HCT116 (cell line): ENCODE data around the gene RIMBP2. TPM values are rescaled to one million over a fixed set of nuclear protein-coding genes. Genes with fewer than 3 reads are reported as not detected.

Experiments
- ATAC-seq: fragments of 200-7000 bp; cut with Tn5 transposase; 2 replicates; pipeline ENCODE4 v1.9.1; 2020; ENCODE audit warnings: mild to moderate bottlenecking, moderate library complexity
- BruUV-seq: library from RNA; stranded (reverse); fragments of 400-500 nt; replicated peaks from 2 replicates; lab custom pipeline; 2021; lab: Mats Ljungman, UMichigan
- CTCF ChIA-PET: fragments of 300-600 bp; sonication (Branson Sonifier 250); formaldehyde crosslinking; loops from one replicate; lab custom pipeline; 2021; ENCODE audit warnings: antibody characterized with exemption; lab: Charles Lee
- POLR2A ChIA-PET: fragments of 300-600, 350-600 bp; sonication (Branson Sonifier 250); formaldehyde crosslinking; loops from one replicate; lab custom pipeline; 2021; ENCODE audit warnings: antibody characterized with exemption; lab: Charles Lee
- RAD21 ChIA-PET, 2 experiments: fragments of 300-600 bp; sonication (Branson Sonifier 250); formaldehyde crosslinking; loops; one replicate each; lab custom pipeline; 2023; ENCODE audit warnings: low total read pairs in 2 of 2; ENCODE audit not compliant: uncharacterized antibody in 2 of 2, unreplicated experiment in 2 of 2, low non-redundant PET in 1 of 2; lab: Charles Lee
- DNase-seq: peaks from one replicate; pipeline ENCODE4 v3.0.0-alpha.2; 2010; ENCODE audit warnings: low read depth, low spot score
- H2AFZ ChIP-seq: fragments of 200-600 bp; shearing (Covaris generic), sonication (generic); 2 replicates; pipeline ENCODE4 v1.6.1; 2017; ENCODE audit warnings: low read depth, mixed run types, mixed read lengths, antibody characterized with exemption, low read length; ENCODE audit not compliant: poor library complexity, severe bottlenecking
- H3K27ac ChIP-seq: 2 replicates; pipeline ENCODE4 v1.5.1; 2012; ENCODE audit warnings: low read depth, low read length
- H3K27me3 ChIP-seq: fragments of 200-600 bp; sonication (generic); 2 replicates; pipeline ENCODE4 v1.6.1; 2016; ENCODE audit warnings: mixed run types, low read length, mixed read lengths; ENCODE audit not compliant: insufficient read depth
- H3K36me3 ChIP-seq, 2 experiments: fragments of 200-500 bp in 1 of 2; fragments of 200-600 bp in 1 of 2; sonication (Bioruptor generic) in 1 of 2; sonication (generic) in 1 of 2; 2 replicates each; pipeline versions ENCODE4 v1.5.1 to v1.6.1; 2014 to 2016; ENCODE audit warnings: low read length in 2 of 2, inconsistent platforms in 1 of 2, mixed read lengths in 1 of 2, mixed run types in 1 of 2; ENCODE audit not compliant: insufficient read depth in 2 of 2, control insufficient read depth in 1 of 2
- H3K4me1 ChIP-seq, 2 experiments: fragments of 200-600 bp in 1 of 2; sonication (generic) in 1 of 2; 2 replicates each; pipeline versions ENCODE4 v1.5.1 to v1.6.1; 2012 to 2017; ENCODE audit warnings: low read length in 2 of 2, inconsistent platforms in 1 of 2, mild to moderate bottlenecking in 1 of 2, mixed read lengths in 1 of 2, mixed run types in 1 of 2, moderate library complexity in 1 of 2; ENCODE audit not compliant: insufficient read depth in 2 of 2, control insufficient read depth in 1 of 2
- H3K4me2 ChIP-seq: fragments of 200-600 bp; sonication (generic); 2 replicates; pipeline ENCODE4 v1.6.1; 2017; ENCODE audit warnings: mixed run types, low read length, mixed read lengths
- H3K4me3 ChIP-seq, 2 experiments: fragments of 200-600 bp in 1 of 2; sonication (generic) in 1 of 2; replicated peaks in 1 of 2; 2 replicates each; pipeline ENCODE4 v1.5.1; 2011 to 2016; ENCODE audit warnings: low read length in 2 of 2, control low read depth in 1 of 2, low read depth in 1 of 2, mild to moderate bottlenecking in 1 of 2, mixed read lengths in 1 of 2, mixed run types in 1 of 2
- H3K79me2 ChIP-seq: fragments of 200-600 bp; sonication (generic); 2 replicates; pipeline ENCODE4 v1.6.1; 2017; ENCODE audit warnings: mild to moderate bottlenecking, mixed run types, low read length, moderate library complexity, mixed read lengths; ENCODE audit not compliant: insufficient read depth
- H3K9ac ChIP-seq: fragments of 200-600 bp; sonication (generic); 2 replicates; pipeline ENCODE4 v1.6.1; 2016; ENCODE audit warnings: low read length, mixed read lengths
- H3K9me2 ChIP-seq: fragments of 200-600 bp; sonication (generic), shearing (Covaris generic); 2 replicates; pipeline ENCODE4 v1.6.1; 2017; ENCODE audit warnings: mixed run types, mild to moderate bottlenecking, moderate library complexity; ENCODE audit not compliant: insufficient read depth
- H3K9me3 ChIP-seq, 2 experiments: fragments of 200-500 bp in 1 of 2; fragments of 200-600 bp in 1 of 2; sonication (Bioruptor generic) in 1 of 2; sonication (generic) in 1 of 2; 2 replicates each; pipeline ENCODE4 v1.6.1; 2014 to 2017; ENCODE audit warnings: low read length in 2 of 2, mixed read lengths in 2 of 2, inconsistent platforms in 1 of 2, low read depth in 1 of 2, mild to moderate bottlenecking in 1 of 2, mixed run types in 1 of 2, moderate library complexity in 1 of 2; ENCODE audit not compliant: control insufficient read depth in 1 of 2, insufficient read depth in 1 of 2
- H4K20me1 ChIP-seq: fragments of 200-600 bp; sonication (generic), shearing (Covaris generic); 2 replicates; pipeline ENCODE4 v1.6.1; 2017; ENCODE audit warnings: mixed run types, mild to moderate bottlenecking, moderate library complexity; ENCODE audit not compliant: insufficient read depth
- CBX3 ChIP-seq: IDR thresholded peaks from 2 replicates; pipeline ENCODE4 v1.6.1; 2012; ENCODE audit warnings: low read depth
- CEBPB ChIP-seq: IDR thresholded peaks from 2 replicates; pipeline ENCODE4 v1.6.1; 2012; ENCODE audit warnings: low read depth
- EGR1 ChIP-seq: IDR thresholded peaks from 2 replicates; pipeline ENCODE4 v1.6.1; 2012; ENCODE audit warnings: low read depth
- EZH2phosphoT487 ChIP-seq: fragments of 200-600 bp; IDR thresholded peaks from 2 replicates; pipeline ENCODE4 v1.6.1; 2018; ENCODE audit warnings: antibody characterized with exemption, borderline replicate concordance
- FOSL1 ChIP-seq: IDR thresholded peaks from 2 replicates; pipeline ENCODE4 v1.6.1; 2012; ENCODE audit warnings: low read depth
- MAX ChIP-seq: IDR thresholded peaks from 2 replicates; pipeline ENCODE4 v1.6.1; 2012
- POLR2A ChIP-seq: IDR thresholded peaks from 2 replicates; pipeline ENCODE4 v1.7.0; 2011; ENCODE audit warnings: borderline replicate concordance; ENCODE audit not compliant: insufficient read depth, insufficient read length; ENCODE audit errors: extremely low read depth
- POLR2AphosphoS5 ChIP-seq: IDR thresholded peaks from 2 replicates; pipeline ENCODE4 v1.6.1; 2011; ENCODE audit warnings: mild to moderate bottlenecking, low read depth, low read length, moderate library complexity
- SIN3A ChIP-seq: IDR thresholded peaks from 2 replicates; pipeline ENCODE4 v1.6.1; 2012; ENCODE audit warnings: low read depth
- SP1 ChIP-seq: IDR thresholded peaks from 2 replicates; pipeline ENCODE4 v1.6.1; 2012; ENCODE audit warnings: low read depth
- TCF7L2 ChIP-seq: IDR thresholded peaks from 2 replicates; pipeline ENCODE4 v1.7.0; 2011; ENCODE audit warnings: borderline replicate concordance, inconsistent platforms; ENCODE audit not compliant: insufficient read depth, insufficient read length; ENCODE audit errors: extremely low read depth
- intact Hi-C: fragments of 100-400 bp; cut with micrococcal nuclease; formaldehyde crosslinking; loops from 2 replicates; pipeline ENCODE4 v1.10.0; 2022
- total RNA-seq: library from RNA; stranded (reverse); gene quantifications from one replicate; pipeline ENCODE4 v1.2.1, GENCODE V29; 2021; ENCODE audit not compliant: unreplicated experiment
- TF ChIP-seq, protein P1 (sequence below), 3 experiments: fragments of 200-600 bp in 1 of 3; sonication (generic) in 1 of 3; IDR thresholded peaks in 2 of 3; conservative IDR thresholded peaks in 1 of 3; 2 replicates each; pipeline ENCODE4 v1.5.1; 2012 to 2017; ENCODE audit warnings: low read depth in 2 of 3, low read length in 2 of 3, antibody characterized with exemption in 1 of 3, borderline replicate concordance in 1 of 3, control low read depth in 1 of 3, mild to moderate bottlenecking in 1 of 3, mixed read lengths in 1 of 3, mixed run types in 1 of 3, moderate library complexity in 1 of 3; ENCODE audit not compliant: insufficient read depth in 1 of 3
- TF ChIP-seq, protein P2 (sequence below): IDR thresholded peaks from 2 replicates; pipeline ENCODE4 v1.6.1; 2012
- TF ChIP-seq, protein P3 (sequence below): IDR thresholded peaks from 2 replicates; pipeline ENCODE4 v1.6.1; 2012; ENCODE audit warnings: low read depth

RIMBP2 gene
- total RNA-seq, 1 experiment from 2014 or later: not detected

- H3K9me3 ChIP-seq: no peaks in the 10 kb centered on the region; a peak in 1 of 4 replicates
- ChIA-PET RAD21 (no interaction called here), CTCF (no interaction called here), POLR2A (no interaction called here)
- no peaks in the 10 kb centered on the region for H3K36me3 ChIP-seq
- H4K20me1 ChIP-seq: no peaks in the 10 kb centered on the region
- no peaks in the 10 kb centered on the region for H3K27me3 ChIP-seq
- no peak overlapping the region for H2AFZ ChIP-seq
- no peak for TF ChIP-seq EGR1
- TF ChIP-seq, protein P1, sequence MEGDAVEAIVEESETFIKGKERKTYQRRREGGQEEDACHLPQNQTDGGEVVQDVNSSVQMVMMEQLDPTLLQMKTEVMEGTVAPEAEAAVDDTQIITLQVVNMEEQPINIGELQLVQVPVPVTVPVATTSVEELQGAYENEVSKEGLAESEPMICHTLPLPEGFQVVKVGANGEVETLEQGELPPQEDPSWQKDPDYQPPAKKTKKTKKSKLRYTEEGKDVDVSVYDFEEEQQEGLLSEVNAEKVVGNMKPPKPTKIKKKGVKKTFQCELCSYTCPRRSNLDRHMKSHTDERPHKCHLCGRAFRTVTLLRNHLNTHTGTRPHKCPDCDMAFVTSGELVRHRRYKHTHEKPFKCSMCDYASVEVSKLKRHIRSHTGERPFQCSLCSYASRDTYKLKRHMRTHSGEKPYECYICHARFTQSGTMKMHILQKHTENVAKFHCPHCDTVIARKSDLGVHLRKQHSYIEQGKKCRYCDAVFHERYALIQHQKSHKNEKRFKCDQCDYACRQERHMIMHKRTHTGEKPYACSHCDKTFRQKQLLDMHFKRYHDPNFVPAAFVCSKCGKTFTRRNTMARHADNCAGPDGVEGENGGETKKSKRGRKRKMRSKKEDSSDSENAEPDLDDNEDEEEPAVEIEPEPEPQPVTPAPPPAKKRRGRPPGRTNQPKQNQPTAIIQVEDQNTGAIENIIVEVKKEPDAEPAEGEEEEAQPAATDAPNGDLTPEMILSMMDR (IDR thresholded peaks at IDR 0.05 in 2 of 3, conservative IDR thresholded peaks at IDR 0.05 in 1 of 3; ENCODE audit: borderline replicate concordance in 1 of 3, insufficient read depth in 1 of 3, low read depth in 2 of 3, low read length in 2 of 3): no peak
- TF ChIP-seq, protein P2, sequence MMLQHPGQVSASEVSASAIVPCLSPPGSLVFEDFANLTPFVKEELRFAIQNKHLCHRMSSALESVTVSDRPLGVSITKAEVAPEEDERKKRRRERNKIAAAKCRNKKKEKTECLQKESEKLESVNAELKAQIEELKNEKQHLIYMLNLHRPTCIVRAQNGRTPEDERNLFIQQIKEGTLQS: no peak
- no peak for TF ChIP-seq SIN3A
- TF ChIP-seq POLR2A: no peak
- TF ChIP-seq MAX: no peak
- TF ChIP-seq CEBPB: no peak
- no peak for TF ChIP-seq TCF7L2
- no peak for TF ChIP-seq CBX3
- no peak for TF ChIP-seq FOSL1
- TF ChIP-seq SP1: no peak
- TF ChIP-seq EZH2phosphoT487: no peak
- TF ChIP-seq, protein P3, sequence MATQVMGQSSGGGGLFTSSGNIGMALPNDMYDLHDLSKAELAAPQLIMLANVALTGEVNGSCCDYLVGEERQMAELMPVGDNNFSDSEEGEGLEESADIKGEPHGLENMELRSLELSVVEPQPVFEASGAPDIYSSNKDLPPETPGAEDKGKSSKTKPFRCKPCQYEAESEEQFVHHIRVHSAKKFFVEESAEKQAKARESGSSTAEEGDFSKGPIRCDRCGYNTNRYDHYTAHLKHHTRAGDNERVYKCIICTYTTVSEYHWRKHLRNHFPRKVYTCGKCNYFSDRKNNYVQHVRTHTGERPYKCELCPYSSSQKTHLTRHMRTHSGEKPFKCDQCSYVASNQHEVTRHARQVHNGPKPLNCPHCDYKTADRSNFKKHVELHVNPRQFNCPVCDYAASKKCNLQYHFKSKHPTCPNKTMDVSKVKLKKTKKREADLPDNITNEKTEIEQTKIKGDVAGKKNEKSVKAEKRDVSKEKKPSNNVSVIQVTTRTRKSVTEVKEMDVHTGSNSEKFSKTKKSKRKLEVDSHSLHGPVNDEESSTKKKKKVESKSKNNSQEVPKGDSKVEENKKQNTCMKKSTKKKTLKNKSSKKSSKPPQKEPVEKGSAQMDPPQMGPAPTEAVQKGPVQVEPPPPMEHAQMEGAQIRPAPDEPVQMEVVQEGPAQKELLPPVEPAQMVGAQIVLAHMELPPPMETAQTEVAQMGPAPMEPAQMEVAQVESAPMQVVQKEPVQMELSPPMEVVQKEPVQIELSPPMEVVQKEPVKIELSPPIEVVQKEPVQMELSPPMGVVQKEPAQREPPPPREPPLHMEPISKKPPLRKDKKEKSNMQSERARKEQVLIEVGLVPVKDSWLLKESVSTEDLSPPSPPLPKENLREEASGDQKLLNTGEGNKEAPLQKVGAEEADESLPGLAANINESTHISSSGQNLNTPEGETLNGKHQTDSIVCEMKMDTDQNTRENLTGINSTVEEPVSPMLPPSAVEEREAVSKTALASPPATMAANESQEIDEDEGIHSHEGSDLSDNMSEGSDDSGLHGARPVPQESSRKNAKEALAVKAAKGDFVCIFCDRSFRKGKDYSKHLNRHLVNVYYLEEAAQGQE: no peak
- no peak for TF ChIP-seq POLR2AphosphoS5
- H3K9ac ChIP-seq: no peak overlapping the region
- no TSS peak for BruUV-seq
- no peak overlapping the region for H3K4me3 ChIP-seq
- no peak overlapping the region for H3K4me2 ChIP-seq
- H3K27ac ChIP-seq: no peak overlapping the region
- H3K79me2 ChIP-seq: no peaks in the 10 kb centered on the region
- DNase-seq (no peak), ATAC-seq (no peak)
- intact Hi-C loops: no loop called here
- no peaks in the 10 kb centered on the region for H3K4me1 ChIP-seq
- H3K9me2 ChIP-seq: no peaks in the 10 kb centered on the region
Observed at GRCh38 chr12:130446846-130447654, 269.0 kb downstream of the RIMBP2 start.
